ENCODE measurements around the gene VPS41.

VPS41 gene

GRCh38 chr7:38727184-38727940 is 181.6 kb downstream of the VPS41 start:
- DNase-seq (ENCODE audit: low read depth) = no peak

- DNase-seq (ENCODE audit: low read depth) = no peak
These were observed 185.7 kb downstream of the VPS41 start for GRCh38 chr7:38723327-38723726.

GRCh38 chr7:38716397-38716796 is 192.6 kb downstream of the VPS41 start:
- DNase-seq (ENCODE audit: low read depth) = no peak

- no peak for DNase-seq (ENCODE audit: low read depth)
These were observed 199.9 kb downstream of the VPS41 start for GRCh38 chr7:38709123-38709522.

GRCh38 chr7:38704751-38705150 is 204.2 kb downstream of the VPS41 start:
- no peak for DNase-seq (ENCODE audit: low read depth)

GRCh38 chr7:38704041-38704547 is 204.9 kb downstream of the VPS41 start:
- DNase-seq (ENCODE audit: low read depth) = no peak

GRCh38 chr7:38703093-38703492 is 205.9 kb downstream of the VPS41 start:
- no peak for DNase-seq (ENCODE audit: low read depth)

GRCh38 chr7:38702002-38702535 is 206.9 kb downstream of the VPS41 start:
- DNase-seq (ENCODE audit: low read depth) = no peak

- no peak for DNase-seq (ENCODE audit: low read depth)
These were observed 208.9 kb downstream of the VPS41 start for GRCh38 chr7:38700116-38700515.

- DNase-seq (ENCODE audit: low read depth) = no peak
These were observed 209.5 kb downstream of the VPS41 start for GRCh38 chr7:38699471-38699870.

- DNase-seq (ENCODE audit: low read depth) = no peak
These were observed 214.7 kb downstream of the VPS41 start for GRCh38 chr7:38694326-38694725.

GRCh38 chr7:38686888-38687287 is 222.1 kb downstream of the VPS41 start:
- no peak for DNase-seq (ENCODE audit: low read depth)

GRCh38 chr7:38685851-38686250 is 223.1 kb downstream of the VPS41 start:
- no peak for DNase-seq (ENCODE audit: low read depth)

- DNase-seq (ENCODE audit: low read depth) = no peak
These were observed 226.4 kb downstream of the VPS41 start for GRCh38 chr7:38682606-38683005.

- no peak for DNase-seq (ENCODE audit: low read depth)
These were observed 227.1 kb downstream of the VPS41 start for GRCh38 chr7:38681882-38682281.

- DNase-seq (ENCODE audit: low read depth) = no peak
These were observed 229.6 kb downstream of the VPS41 start for GRCh38 chr7:38679419-38679818.

GRCh38 chr7:38678698-38679054 is 230.3 kb downstream of the VPS41 start:
- DNase-seq (ENCODE audit: low read depth) = no peak

GRCh38 chr7:38677981-38678697 is 230.9 kb downstream of the VPS41 start:
- DNase-seq (ENCODE audit: low read depth) = no peak

- no peak for DNase-seq (ENCODE audit: low read depth)
These were observed 233.4 kb downstream of the VPS41 start for GRCh38 chr7:38675494-38676106.

- no peak for DNase-seq (ENCODE audit: low read depth)
These were observed 234.5 kb downstream of the VPS41 start for GRCh38 chr7:38674513-38674912.

GRCh38 chr7:38673795-38674194 is 235.2 kb downstream of the VPS41 start:
- DNase-seq (ENCODE audit: low read depth) = no peak

Measured in activated T-cell treated with anti-CD3 and anti-CD28 coated beads for 48 hours (primary cell).